HepG2 (cell line): Measurements from ENCODE around the gene TSPAN31. TPM values are rescaled to one million over a fixed set of nuclear protein-coding genes. Genes with fewer than 3 reads are reported as not detected.

ENCODE experiments used
- ATAC-seq: fragments of 200-7000 bp; cut with Tn5 transposase; 3 replicates; pipeline ENCODE4 v1.9.1; 2020; ENCODE audit warnings: mild to moderate bottlenecking, moderate library complexity
- BruUV-seq: library from RNA; stranded (reverse); fragments of 400-500 nt; replicated peaks from 2 replicates; lab custom pipeline; 2021; lab: Mats Ljungman, UMichigan
- CTCF ChIA-PET: fragments of 300-600 bp; formaldehyde crosslinking; extraction: SDS; loops from one replicate; lab custom pipeline; 2021; ENCODE audit warnings: low total read pairs, inconsistent platforms, low intra/inter-chr PET ratio; lab: Yijun Ruan, JAX
- POLR2A ChIA-PET: fragments of 350-600 bp; sonication (Branson Sonifier 250); formaldehyde crosslinking; loops from one replicate; lab custom pipeline; 2020; ENCODE audit warnings: antibody characterized with exemption, inconsistent platforms; lab: Yijun Ruan, JAX
- DNase-seq: peaks from one replicate; pipeline ENCODE4 v3.0.0-alpha.2; 2015; ENCODE audit warnings: low spot score
- FAIRE-seq: peaks from 3 replicates; lab custom pipeline; 2011; peaks lifted over from hg19 to GRCh38; lab: Jason Lieb, UNC
- H2AFZ ChIP-seq: one replicate; pipeline ENCODE4 v1.6.1; 2011; ENCODE audit warnings: low read length, inconsistent platforms
- H3K27ac ChIP-seq: fragments of 300-600 bp; 3 replicates; pipeline ENCODE4 v1.8.0; 2011; ENCODE audit warnings: mixed run types, mild to moderate bottlenecking, mixed read lengths, low read length, inconsistent platforms; ENCODE audit not compliant: insufficient read depth; ENCODE audit errors: extremely low read length
- H3K27me3 ChIP-seq, 2 experiments: fragments of 200-600 bp in 1 of 2; 2 replicates in 1 of 2; 3 replicates in 1 of 2; pipeline versions ENCODE4 v1.6.0 to v1.8.0; 2011; ENCODE audit warnings: low read length in 2 of 2, mild to moderate bottlenecking in 2 of 2, moderate library complexity in 2 of 2, inconsistent platforms in 1 of 2; ENCODE audit not compliant: insufficient read depth in 2 of 2, control insufficient read depth in 1 of 2
- H3K36me3 ChIP-seq, 2 experiments: fragments of 200-600 bp in 1 of 2; replicated peaks in 1 of 2; 2 replicates in 1 of 2; 3 replicates in 1 of 2; pipeline versions ENCODE4 v1.5.1 to v1.8.0; 2011; ENCODE audit warnings: low read length in 2 of 2, inconsistent platforms in 1 of 2; ENCODE audit not compliant: insufficient read depth in 2 of 2, control insufficient read depth in 1 of 2
- H3K4me1 ChIP-seq: 2 replicates; pipeline ENCODE4 v1.5.1; 2012; ENCODE audit warnings: low read length, inconsistent platforms; ENCODE audit not compliant: insufficient read depth
- H3K4me2 ChIP-seq: 2 replicates; pipeline ENCODE4 v1.6.0; 2011; ENCODE audit warnings: low read depth, low read length, inconsistent platforms
- H3K4me3 ChIP-seq, 3 experiments: fragments of 200-600 bp in 1 of 3; sonication (generic), shearing (Covaris generic) in 1 of 3; replicated peaks in 1 of 3; 2 replicates each; pipeline ENCODE4 v1.5.1; 2011 to 2016; ENCODE audit warnings: low read length in 3 of 3, inconsistent platforms in 2 of 3, low read depth in 2 of 3, mild to moderate bottlenecking in 2 of 3, control low read depth in 1 of 3, mixed read lengths in 1 of 3; ENCODE audit not compliant: insufficient read depth in 1 of 3
- H3K79me2 ChIP-seq: one replicate; pipeline ENCODE4 v1.6.1; 2011; ENCODE audit warnings: low read length, inconsistent platforms; ENCODE audit not compliant: insufficient read depth
- H3K9ac ChIP-seq: 2 replicates; pipeline ENCODE4 v1.6.0; 2011; ENCODE audit warnings: mild to moderate bottlenecking, low read depth, low read length, inconsistent platforms; ENCODE audit not compliant: insufficient read depth
- H3K9me3 ChIP-seq: 2 replicates; pipeline ENCODE4 v1.5.1; 2012; ENCODE audit warnings: mild to moderate bottlenecking, low read length
- H4K20me1 ChIP-seq: 2 replicates; pipeline ENCODE4 v1.6.0; 2011; ENCODE audit warnings: inconsistent platforms, mild to moderate bottlenecking, low read length, moderate library complexity; ENCODE audit not compliant: insufficient read depth
- BRD4 ChIP-seq: sonication (generic); formaldehyde crosslinking; IDR thresholded peaks from 2 replicates; pipeline ENCODE4 v1.4.0; 2020; ENCODE audit warnings: missing genetic modification reagents
- CBFB ChIP-seq: sonication (generic); formaldehyde crosslinking; IDR thresholded peaks from 2 replicates; pipeline ENCODE4 v1.4.0; 2020; ENCODE audit warnings: missing genetic modification reagents
- FOXM1 ChIP-seq: sonication (generic); formaldehyde crosslinking; IDR thresholded peaks from 2 replicates; pipeline ENCODE4 v1.5.0; 2020; ENCODE audit warnings: missing genetic modification reagents
- HES4 ChIP-seq: sonication (generic); formaldehyde crosslinking; IDR thresholded peaks from 2 replicates; pipeline ENCODE4 v1.9.0; 2021; ENCODE audit warnings: mild to moderate bottlenecking, missing genetic modification reagents, borderline replicate concordance
- IKZF1 ChIP-seq: fragments of 450-650 bp; IDR thresholded peaks from 2 replicates; pipeline ENCODE4 v1.7.1; 2016
- MEIS2 ChIP-seq: sonication (generic); formaldehyde crosslinking; IDR thresholded peaks from 2 replicates; pipeline ENCODE4 v1.9.0; 2021; ENCODE audit warnings: mild to moderate bottlenecking, missing genetic modification reagents
- PAF1 ChIP-seq: IDR thresholded peaks from 2 replicates; pipeline ENCODE4 v1.6.1; 2016; ENCODE audit warnings: missing genetic modification reagents, missing compliant biosample characterization
- SMC3 ChIP-seq: IDR thresholded peaks from 2 replicates; pipeline ENCODE4 v1.6.1; 2011; ENCODE audit warnings: low read length, improper control_type of control experiment
- ZNF564 ChIP-seq: sonication (generic); formaldehyde crosslinking; IDR thresholded peaks from 2 replicates; pipeline ENCODE4 v1.8.1; 2023; ENCODE audit warnings: mild to moderate bottlenecking, missing genetic modification reagents
- WGBS: methylation state at CpG from one replicate; pipeline ENCODE4 v1.1.6; 2017; ENCODE audit warnings: low lambda C conversion rate; 5-methylcytosine and 5-hydroxymethylcytosine counted together
- in situ Hi-C: cut with HindIII; loops from 2 replicates; pipeline ENCODE4 v1.10.0; 2017; ENCODE audit warnings: low pct_unique_long_range_greater_than_20kb; ENCODE audit not compliant: extremely low pct_ligation_motif_present
- intact Hi-C: fragments of 100-400 bp; cut with micrococcal nuclease; formaldehyde crosslinking; loops from one replicate; pipeline ENCODE4 v1.10.0; 2022; ENCODE audit not compliant: unreplicated experiment
- polyA plus RNA-seq, 8 experiments: library from polyadenylated mRNA; depleted of rRNA in 3 of 8; stranded (reverse) in 7 of 8; unstranded in 1 of 8; fragments of >200 nt; fragmentation: Illumina TruSeq in 4 of 8; extraction: Trizol in 4 of 8; gene quantifications; 2 replicates each; pipeline versions ENCODE4 v1.2.1 to v1.2.3, GENCODE V29; 2011 to 2016; ENCODE audit warnings: low read depth in 4 of 8, missing spikeins in 1 of 8, mixed read lengths in 1 of 8; ENCODE audit not compliant: insufficient read depth in 1 of 8
- total RNA-seq, 5 experiments: library from RNA; depleted of rRNA; stranded (reverse); fragments of >200 nt; fragmentation: Illumina TruSeq; extraction: Trizol; gene quantifications; 2 replicates each; pipeline ENCODE4 v1.2.3, GENCODE V29; 2016; ENCODE audit warnings: low read depth in 1 of 5
- TF ChIP-seq, protein P1 (sequence below): sonication (generic); formaldehyde crosslinking; IDR thresholded peaks from 2 replicates; pipeline ENCODE4 v1.5.0; 2020; ENCODE audit warnings: mild to moderate bottlenecking, missing genetic modification reagents, borderline replicate concordance
- TF ChIP-seq, protein P2 (sequence below): sonication (generic); formaldehyde crosslinking; IDR thresholded peaks from 2 replicates; pipeline ENCODE4 v1.5.0; 2020; ENCODE audit warnings: missing genetic modification reagents, mild to moderate bottlenecking, borderline replicate concordance
- TF ChIP-seq, protein P3 (sequence below): sonication (generic); formaldehyde crosslinking; IDR thresholded peaks from 2 replicates; pipeline ENCODE4 v1.5.1; 2020; ENCODE audit warnings: mild to moderate bottlenecking, missing genetic modification reagents, borderline replicate concordance
- TF ChIP-seq, protein P4 (sequence below): fragments of 450-650 bp; IDR thresholded peaks from 2 replicates; pipeline ENCODE4 v1.6.1; 2017; ENCODE audit warnings: mild to moderate bottlenecking
- TF ChIP-seq, protein P5 (sequence below), 2 experiments: fragments of 450-650 bp in 1 of 2; sonication (generic) in 1 of 2; formaldehyde crosslinking; IDR thresholded peaks; 2 replicates each; pipeline versions ENCODE4 v1.5.0 to v1.8.0; 2020 to 2022; ENCODE audit warnings: mild to moderate bottlenecking in 1 of 2, missing genetic modification reagents in 1 of 2

Gene TSPAN31
- total and polyA plus RNA-seq, 2 of the 13 experiments (the other 11 are each of a cell fraction or from before 2014, with no cell fraction given): 10.4 to 24.6 TPM

DNA sequence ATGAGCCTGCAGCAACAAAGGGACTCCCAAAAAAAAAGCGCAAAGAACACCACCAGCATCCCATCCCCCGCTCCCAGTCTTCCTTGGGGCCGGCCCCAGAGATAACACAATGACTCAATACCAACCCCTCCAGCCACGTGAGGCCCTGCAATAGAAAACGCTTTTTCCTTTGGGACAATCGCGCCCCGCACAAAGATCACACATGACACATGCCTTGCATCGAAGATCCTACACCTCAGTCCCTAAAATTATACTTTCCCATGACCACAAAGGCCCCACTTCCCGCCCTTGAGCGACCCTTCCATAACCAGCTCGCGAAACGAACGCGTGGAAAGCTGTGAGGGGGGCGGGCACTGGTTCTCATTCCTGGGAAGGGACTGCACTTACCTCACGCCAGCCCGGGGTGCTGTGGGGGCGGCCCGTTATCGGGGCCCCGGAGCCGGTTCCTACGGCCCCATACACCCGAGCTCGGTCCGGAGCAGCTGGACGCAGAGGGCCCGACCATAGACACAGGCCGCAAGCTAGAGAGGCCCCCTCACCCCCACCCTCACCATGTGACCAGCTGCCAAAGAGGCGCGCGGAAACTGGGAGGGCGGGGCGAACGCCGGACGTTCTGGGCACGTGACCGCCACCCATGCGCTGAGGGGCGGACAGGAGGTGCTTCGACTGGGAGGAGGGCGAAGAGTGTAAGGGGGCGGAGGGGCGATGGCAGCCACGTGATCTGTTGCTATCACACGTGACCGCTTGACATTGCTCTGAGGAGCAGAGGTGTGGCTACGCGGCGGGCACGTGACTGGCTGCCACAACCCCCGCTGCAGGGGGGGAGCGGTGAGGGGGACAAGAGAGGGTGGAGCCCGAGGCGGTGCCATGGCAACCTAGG, 7.2 kb downstream of the TSPAN31 start, which contains the start of gene CDK4:
TSS of gene CDK4 (minus strand) at position 523 of the 880 bp plus-strand sequence. CDS start 593 bp downstream, outside the sequence.
- ATAC-seq: peak; percentile 77
- Histone ChIP-seq H4K20me1 (0 out of 2 replicates have a peak, but pooled peaks cover 5% of the 10 kb centered on the region), H3K27me3 (no peaks in the 10 kb centered on the region; a peak in 1 of 5 replicates), H3K27ac (peak within 1 kb of the TSS; percentile 87), H3K4me3 (peak within 1 kb of the TSS; percentile 72 to 87 (median 78)), H3K9me3 (no peaks in the 10 kb centered on the region), H3K4me2 (peak within 1 kb of the TSS; percentile 98), H2AFZ (no peak within 1 kb of the TSS), H3K79me2 (peaks cover 24% of the 10 kb centered on the region), H3K4me1 (peaks cover 43% of the 10 kb centered on the region), H3K36me3 (peaks cover 10 to 27% of the 10 kb centered on the region in 2 experiments), H3K9ac (peak within 1 kb of the TSS; percentile 96)
- intact Hi-C loops: loop anchor here (1.0 kb wide), 1 partner anchor 8 kb away; no protein-coding TSS in a partner anchor
- DNase-seq: peak; percentile 99
- BruUV-seq: TSS peak; percentile 81
- FAIRE-seq: peak; percentile 98
- ChIA-PET POLR2A (interaction anchor here (0.6 to 1.1 kb wide), 8 partner anchors 9 to 95 kb away, joined by 3 to 4 read pairs (median 3); partner anchors contain the start of genes CTDSP2, EEF1AKMT3, METTL1 and OS9), CTCF (no interaction called here)
- 0% methylated on average over 21 of the region's 58 CpGs for WGBS
- in situ Hi-C loops: no loop called here
- TF ChIP-seq, protein P1, sequence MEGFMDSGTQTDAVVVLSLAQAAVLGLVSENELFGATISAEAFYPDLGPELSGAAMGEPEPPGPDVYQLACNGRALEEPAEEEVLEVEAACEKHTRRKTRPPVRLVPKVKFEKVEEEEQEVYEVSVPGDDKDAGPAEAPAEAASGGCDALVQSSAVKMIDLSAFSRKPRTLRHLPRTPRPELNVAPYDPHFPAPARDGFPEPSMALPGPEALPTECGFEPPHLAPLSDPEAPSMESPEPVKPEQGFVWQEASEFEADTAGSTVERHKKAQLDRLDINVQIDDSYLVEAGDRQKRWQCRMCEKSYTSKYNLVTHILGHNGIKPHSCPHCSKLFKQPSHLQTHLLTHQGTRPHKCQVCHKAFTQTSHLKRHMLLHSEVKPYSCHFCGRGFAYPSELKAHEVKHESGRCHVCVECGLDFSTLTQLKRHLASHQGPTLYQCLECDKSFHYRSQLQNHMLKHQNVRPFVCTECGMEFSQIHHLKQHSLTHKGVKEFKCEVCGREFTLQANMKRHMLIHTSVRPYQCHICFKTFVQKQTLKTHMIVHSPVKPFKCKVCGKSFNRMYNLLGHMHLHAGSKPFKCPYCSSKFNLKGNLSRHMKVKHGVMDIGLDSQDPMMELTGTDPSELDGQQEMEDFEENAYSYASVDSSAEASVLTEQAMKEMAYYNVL (CRISPR knock-in tag): peak; percentile 66; the same call in 1 of the 2 replicates
- TF ChIP-seq BRD4 (peak; percentile 86), PAF1 (CRISPR knock-in tag) (no peak), CBFB (CRISPR knock-in tag) (peak; percentile 72), ZNF564 (CRISPR knock-in tag) (0 out of 2 replicates have a peak, but pooled peaks have one; percentile 68), SMC3 (no peak), HES4 (CRISPR knock-in tag) (no peak; the same call in 1 of the 2 replicates), IKZF1 (no peak), FOXM1 (CRISPR knock-in tag) (no peak), MEIS2 (CRISPR knock-in tag) (peak; percentile 90)
- TF ChIP-seq, protein P2, sequence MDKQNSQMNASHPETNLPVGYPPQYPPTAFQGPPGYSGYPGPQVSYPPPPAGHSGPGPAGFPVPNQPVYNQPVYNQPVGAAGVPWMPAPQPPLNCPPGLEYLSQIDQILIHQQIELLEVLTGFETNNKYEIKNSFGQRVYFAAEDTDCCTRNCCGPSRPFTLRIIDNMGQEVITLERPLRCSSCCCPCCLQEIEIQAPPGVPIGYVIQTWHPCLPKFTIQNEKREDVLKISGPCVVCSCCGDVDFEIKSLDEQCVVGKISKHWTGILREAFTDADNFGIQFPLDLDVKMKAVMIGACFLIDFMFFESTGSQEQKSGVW (CRISPR knock-in tag): peak; percentile 75; the same call in 1 of the 2 replicates
- TF ChIP-seq, protein P3, sequence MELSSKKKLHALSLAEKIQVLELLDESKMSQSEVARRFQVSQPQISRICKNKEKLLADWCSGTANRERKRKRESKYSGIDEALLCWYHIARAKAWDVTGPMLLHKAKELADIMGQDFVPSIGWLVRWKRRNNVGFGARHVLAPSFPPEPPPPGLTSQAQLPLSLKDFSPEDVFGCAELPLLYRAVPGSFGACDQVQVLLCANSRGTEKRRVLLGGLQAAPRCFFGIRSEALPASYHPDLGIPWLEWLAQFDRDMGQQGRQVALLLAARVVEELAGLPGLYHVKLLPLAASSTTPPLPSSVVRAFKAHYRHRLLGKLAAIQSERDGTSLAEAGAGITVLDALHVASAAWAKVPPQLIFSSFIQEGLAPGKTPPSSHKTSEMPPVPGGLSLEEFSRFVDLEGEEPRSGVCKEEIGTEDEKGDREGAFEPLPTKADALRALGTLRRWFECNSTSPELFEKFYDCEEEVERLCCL: no peak
- TF ChIP-seq, protein P4, sequence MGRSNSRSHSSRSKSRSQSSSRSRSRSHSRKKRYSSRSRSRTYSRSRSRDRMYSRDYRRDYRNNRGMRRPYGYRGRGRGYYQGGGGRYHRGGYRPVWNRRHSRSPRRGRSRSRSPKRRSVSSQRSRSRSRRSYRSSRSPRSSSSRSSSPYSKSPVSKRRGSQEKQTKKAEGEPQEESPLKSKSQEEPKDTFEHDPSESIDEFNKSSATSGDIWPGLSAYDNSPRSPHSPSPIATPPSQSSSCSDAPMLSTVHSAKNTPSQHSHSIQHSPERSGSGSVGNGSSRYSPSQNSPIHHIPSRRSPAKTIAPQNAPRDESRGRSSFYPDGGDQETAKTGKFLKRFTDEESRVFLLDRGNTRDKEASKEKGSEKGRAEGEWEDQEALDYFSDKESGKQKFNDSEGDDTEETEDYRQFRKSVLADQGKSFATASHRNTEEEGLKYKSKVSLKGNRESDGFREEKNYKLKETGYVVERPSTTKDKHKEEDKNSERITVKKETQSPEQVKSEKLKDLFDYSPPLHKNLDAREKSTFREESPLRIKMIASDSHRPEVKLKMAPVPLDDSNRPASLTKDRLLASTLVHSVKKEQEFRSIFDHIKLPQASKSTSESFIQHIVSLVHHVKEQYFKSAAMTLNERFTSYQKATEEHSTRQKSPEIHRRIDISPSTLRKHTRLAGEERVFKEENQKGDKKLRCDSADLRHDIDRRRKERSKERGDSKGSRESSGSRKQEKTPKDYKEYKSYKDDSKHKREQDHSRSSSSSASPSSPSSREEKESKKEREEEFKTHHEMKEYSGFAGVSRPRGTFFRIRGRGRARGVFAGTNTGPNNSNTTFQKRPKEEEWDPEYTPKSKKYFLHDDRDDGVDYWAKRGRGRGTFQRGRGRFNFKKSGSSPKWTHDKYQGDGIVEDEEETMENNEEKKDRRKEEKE: no peak
- TF ChIP-seq, protein P5, sequence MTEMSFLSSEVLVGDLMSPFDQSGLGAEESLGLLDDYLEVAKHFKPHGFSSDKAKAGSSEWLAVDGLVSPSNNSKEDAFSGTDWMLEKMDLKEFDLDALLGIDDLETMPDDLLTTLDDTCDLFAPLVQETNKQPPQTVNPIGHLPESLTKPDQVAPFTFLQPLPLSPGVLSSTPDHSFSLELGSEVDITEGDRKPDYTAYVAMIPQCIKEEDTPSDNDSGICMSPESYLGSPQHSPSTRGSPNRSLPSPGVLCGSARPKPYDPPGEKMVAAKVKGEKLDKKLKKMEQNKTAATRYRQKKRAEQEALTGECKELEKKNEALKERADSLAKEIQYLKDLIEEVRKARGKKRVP (CRISPR knock-in tag; IDR thresholded peaks at IDR 0.05): peak in 1 of 2 experiments; percentile 80; a peak in 2 of 4 replicates
